Measurements from ENCODE around the gene DPYD.
"Not testable (repeated sequence)": the region's sequence is repeated elsewhere in the genome, so short reads cannot be mapped to it uniquely, and the experiment has no call there.

The DPYD gene

GRCh38 chr1:97352936-97353382, 567.9 kb downstream of the DPYD start:
- H3K4me3 ChIP-seq (ENCODE audit: low read depth, low read length): no peak overlapping the region
- TF ChIP-seq CTCF (IDR thresholded peaks at IDR 0.05; ENCODE audit: borderline replicate concordance, insufficient read depth, low read depth, low read length): no peak

- no peak overlapping the region for H3K4me3 ChIP-seq (ENCODE audit: low read depth, low read length)
- TF ChIP-seq CTCF (IDR thresholded peaks at IDR 0.05; ENCODE audit: borderline replicate concordance, insufficient read depth, low read depth, low read length): no peak
These were observed 569.0 kb downstream of the DPYD start for GRCh38 chr1:97351846-97352245.

DNA sequence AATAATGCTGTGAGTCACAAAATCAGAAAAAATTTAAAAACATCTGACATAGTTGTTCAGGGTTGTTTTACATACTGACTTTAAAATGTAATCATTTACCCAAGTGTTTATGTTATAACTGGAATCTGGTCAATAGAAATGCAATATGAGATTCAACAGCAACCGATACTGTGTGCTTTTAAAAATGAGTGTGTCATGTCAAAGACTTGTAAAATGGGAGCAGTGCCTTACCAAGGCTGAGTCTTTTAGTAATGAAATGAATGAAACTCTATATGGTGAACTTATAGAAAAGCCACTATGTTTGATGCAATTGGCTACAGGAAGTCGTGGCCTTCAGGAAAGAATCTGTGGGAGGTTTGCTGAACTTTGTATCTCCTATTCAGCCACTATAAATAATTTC, 570.2 kb downstream of the DPYD start:
- H3K4me3 ChIP-seq (ENCODE audit: low read depth, low read length): no peak overlapping the region
- TF ChIP-seq CTCF (IDR thresholded peaks at IDR 0.05; ENCODE audit: borderline replicate concordance, insufficient read depth, low read depth, low read length): no peak

- no peak overlapping the region for H3K4me3 ChIP-seq (ENCODE audit: low read depth, low read length)
- TF ChIP-seq CTCF (IDR thresholded peaks at IDR 0.05; ENCODE audit: borderline replicate concordance, insufficient read depth, low read depth, low read length): no peak
These were observed 570.6 kb downstream of the DPYD start for GRCh38 chr1:97350241-97350640.

GRCh38 chr1:97349794-97350193, 571.0 kb downstream of the DPYD start:
- H3K4me3 ChIP-seq (ENCODE audit: low read depth, low read length): not testable (repeated sequence)

- no peak overlapping the region for H3K4me3 ChIP-seq (ENCODE audit: low read depth, low read length)
- TF ChIP-seq CTCF (IDR thresholded peaks at IDR 0.05; ENCODE audit: borderline replicate concordance, insufficient read depth, low read depth, low read length): no peak
These were observed 572.1 kb downstream of the DPYD start for GRCh38 chr1:97348599-97349265.

- no peak overlapping the region for H3K4me3 ChIP-seq (ENCODE audit: low read depth, low read length)
- no peak for TF ChIP-seq CTCF (IDR thresholded peaks at IDR 0.05; ENCODE audit: borderline replicate concordance, insufficient read depth, low read depth, low read length)
These were observed 579.9 kb downstream of the DPYD start for GRCh38 chr1:97340951-97341350.
